ENCODE results near the gene FOXP4. TPM values are rescaled to one million over a fixed set of nuclear protein-coding genes. Genes with fewer than 3 reads are reported as not detected.

Gene FOXP4
- total RNA-seq, 2 donors from 2014 or later: 8.6 to 10.5 TPM

GRCh38 chr6:41580690-41581089 lies 34.5 kb downstream of the FOXP4 start:
- Histone ChIP-seq H3K27ac (no peak overlapping the region), H3K4me1 (peaks cover 83% of the 10 kb centered on the region), H3K36me3 (replicated peaks in 1 of 2; ENCODE audit: insufficient read depth in 1 of 2, low read depth in 2 of 2) (no peaks in the 10 kb centered on the region), H3K27me3 (no peaks in the 10 kb centered on the region), H3K4me3 (no peak overlapping the region), H3K9me3 (no peaks in the 10 kb centered on the region)
- ATAC-seq (no peak), DNase-seq (no peak)
- no peak for TF ChIP-seq POLR2A (IDR thresholded peaks at IDR 0.05)
- TF ChIP-seq, protein P1, sequence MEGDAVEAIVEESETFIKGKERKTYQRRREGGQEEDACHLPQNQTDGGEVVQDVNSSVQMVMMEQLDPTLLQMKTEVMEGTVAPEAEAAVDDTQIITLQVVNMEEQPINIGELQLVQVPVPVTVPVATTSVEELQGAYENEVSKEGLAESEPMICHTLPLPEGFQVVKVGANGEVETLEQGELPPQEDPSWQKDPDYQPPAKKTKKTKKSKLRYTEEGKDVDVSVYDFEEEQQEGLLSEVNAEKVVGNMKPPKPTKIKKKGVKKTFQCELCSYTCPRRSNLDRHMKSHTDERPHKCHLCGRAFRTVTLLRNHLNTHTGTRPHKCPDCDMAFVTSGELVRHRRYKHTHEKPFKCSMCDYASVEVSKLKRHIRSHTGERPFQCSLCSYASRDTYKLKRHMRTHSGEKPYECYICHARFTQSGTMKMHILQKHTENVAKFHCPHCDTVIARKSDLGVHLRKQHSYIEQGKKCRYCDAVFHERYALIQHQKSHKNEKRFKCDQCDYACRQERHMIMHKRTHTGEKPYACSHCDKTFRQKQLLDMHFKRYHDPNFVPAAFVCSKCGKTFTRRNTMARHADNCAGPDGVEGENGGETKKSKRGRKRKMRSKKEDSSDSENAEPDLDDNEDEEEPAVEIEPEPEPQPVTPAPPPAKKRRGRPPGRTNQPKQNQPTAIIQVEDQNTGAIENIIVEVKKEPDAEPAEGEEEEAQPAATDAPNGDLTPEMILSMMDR (IDR thresholded peaks at IDR 0.05): no peak
- intact Hi-C loops (cut with DNase I): no loop called here
- WGBS, 2 donors: 80 to 90% methylated on average over 5 to 7 of the region's 7 CpGs

- DNase-seq (peak in 3 of 4 donors; percentile 27 to 78 (median 53)), ATAC-seq (no peak)
- intact Hi-C loops (cut with DNase I): no loop called here
- H3K4me3 ChIP-seq: no peak overlapping the region
- no peaks in the 10 kb centered on the region for H3K9me3 ChIP-seq
- 68 to 69% methylated on average over 4 to 12 of the region's 12 CpGs for WGBS, 2 donors
- peak overlapping the region in 1 of 4 donors; percentile 30 for H3K27ac ChIP-seq
- TF ChIP-seq POLR2A (IDR thresholded peaks at IDR 0.05): no peak
- TF ChIP-seq, protein P1 (IDR thresholded peaks at IDR 0.05): no peak
- H3K27me3 ChIP-seq: no peaks in the 10 kb centered on the region
- H3K36me3 ChIP-seq (replicated peaks in 1 of 2; ENCODE audit: insufficient read depth in 1 of 2, low read depth in 2 of 2): no peaks in the 10 kb centered on the region
- peaks cover 75% of the 10 kb centered on the region for H3K4me1 ChIP-seq
These were observed 35.3 kb downstream of the FOXP4 start for GRCh38 chr6:41581381-41581991.

- Histone ChIP-seq H3K4me1 (peaks cover 64% of the 10 kb centered on the region), H3K36me3 (replicated peaks in 1 of 2; ENCODE audit: insufficient read depth in 1 of 2, low read depth in 2 of 2) (no peaks in the 10 kb centered on the region), H3K9me3 (no peaks in the 10 kb centered on the region), H3K27ac (peak overlapping the region in 1 of 4 donors; percentile 47), H3K27me3 (no peaks in the 10 kb centered on the region), H3K4me3 (no peak overlapping the region)
- DNase-seq (no peak), ATAC-seq (no peak)
- TF ChIP-seq POLR2A (IDR thresholded peaks at IDR 0.05): no peak
- TF ChIP-seq, protein P1 (IDR thresholded peaks at IDR 0.05): no peak
- intact Hi-C loops (cut with DNase I): no loop called here
- WGBS, 2 donors: 93 to 94% methylated on average over 5 of the region's 5 CpGs
These were observed 36.4 kb downstream of the FOXP4 start for GRCh38 chr6:41582540-41582939.

DNA sequence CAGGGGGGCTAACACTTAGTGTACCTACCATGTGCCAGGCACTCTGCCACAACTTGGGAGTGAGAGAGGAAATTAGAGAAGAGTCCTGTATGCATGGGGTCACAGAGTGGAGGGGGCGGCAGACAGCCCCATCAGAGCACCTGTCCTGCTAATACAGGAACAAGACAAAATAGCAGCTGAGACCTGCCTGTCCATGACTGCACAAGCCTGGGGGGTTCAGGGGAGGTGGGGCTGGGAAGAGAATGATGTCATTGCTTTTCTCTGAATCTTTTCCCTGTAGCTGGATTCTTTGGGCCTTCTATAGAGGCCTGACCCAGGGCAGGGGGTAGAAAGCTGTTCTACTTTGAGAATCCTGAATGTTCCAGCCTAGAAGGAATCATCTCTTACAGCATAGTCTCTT lies 37.4 kb downstream of the FOXP4 start:
- TF ChIP-seq, protein P1 (IDR thresholded peaks at IDR 0.05): no peak
- no peak for TF ChIP-seq POLR2A (IDR thresholded peaks at IDR 0.05)
- intact Hi-C loops (cut with DNase I): no loop called here

GRCh38 chr6:41584205-41584604 lies 38.0 kb downstream of the FOXP4 start:
- no peak overlapping the region for H3K4me3 ChIP-seq
- no peak for DNase-seq
- TF ChIP-seq, protein P1 (IDR thresholded peaks at IDR 0.05): no peak
- TF ChIP-seq POLR2A (IDR thresholded peaks at IDR 0.05): no peak
- WGBS, 2 donors: 63% methylated on average over 2 to 6 of the region's 6 CpGs
- H3K4me1 ChIP-seq: peaks cover 49% of the 10 kb centered on the region
- ATAC-seq: no peak
- peaks cover 0 to 9% of the 10 kb centered on the region in 2 donors for H3K36me3 ChIP-seq (replicated peaks in 1 of 2; ENCODE audit: insufficient read depth in 1 of 2, low read depth in 2 of 2)
- intact Hi-C loops (cut with DNase I): no loop called here
- H3K27ac ChIP-seq: peak overlapping the region in 3 of 4 donors; percentile 38 to 47 (median 45)
- no peaks in the 10 kb centered on the region for H3K9me3 ChIP-seq
- no peaks in the 10 kb centered on the region for H3K27me3 ChIP-seq

More for the DNA sequence above, 37.4 kb downstream of the FOXP4 start:
- Histone ChIP-seq H3K27ac (peak overlapping the region; percentile 38 to 47 (median 42)), H3K36me3 (replicated peaks in 1 of 2; ENCODE audit: insufficient read depth in 1 of 2, low read depth in 2 of 2) (peaks cover 0 to 3% of the 10 kb centered on the region in 2 donors), H3K27me3 (no peaks in the 10 kb centered on the region), H3K4me1 (peaks cover 56% of the 10 kb centered on the region), H3K4me3 (no peak overlapping the region), H3K9me3 (no peaks in the 10 kb centered on the region)
- ATAC-seq (no peak), DNase-seq (no peak)
- whole genome bisulfite sequencing, 2 donors: 88 to 100% methylated on average over 1 of the region's 1 CpG

All from body of pancreas (tissue), 4 donors.